GM18951 (cell line): Measurements from ENCODE around the gene SLC10A3.

Experiments used
- POLR2A ChIP-seq: IDR thresholded peaks from 4 replicates; pipeline ENCODE4 v1.6.1; 2011; ENCODE audit warnings: mild to moderate bottlenecking; ENCODE audit not compliant: insufficient read length, insufficient read depth; ENCODE audit errors: extremely low read depth
- in situ Hi-C: fragments of 300-500 bp; cut with MboI; formaldehyde crosslinking; loops from one replicate; pipeline ENCODE4 v1.12.0; 2022; ENCODE audit warnings: low sequenced_read_pairs, mixed read lengths, inconsistent platforms; ENCODE audit not compliant: unreplicated experiment

The SLC10A3 gene

GRCh38 chrX:154484255-154485149 lies 5.9 kb downstream of the SLC10A3 start:
- in situ Hi-C loops, result no loop called here
- no peak for TF ChIP-seq POLR2A

- no peak for TF ChIP-seq POLR2A
- in situ Hi-C loops, result no loop called here
Observed at GRCh38 chrX:154483325-154483724, 7.1 kb downstream of the SLC10A3 start.

DNA sequence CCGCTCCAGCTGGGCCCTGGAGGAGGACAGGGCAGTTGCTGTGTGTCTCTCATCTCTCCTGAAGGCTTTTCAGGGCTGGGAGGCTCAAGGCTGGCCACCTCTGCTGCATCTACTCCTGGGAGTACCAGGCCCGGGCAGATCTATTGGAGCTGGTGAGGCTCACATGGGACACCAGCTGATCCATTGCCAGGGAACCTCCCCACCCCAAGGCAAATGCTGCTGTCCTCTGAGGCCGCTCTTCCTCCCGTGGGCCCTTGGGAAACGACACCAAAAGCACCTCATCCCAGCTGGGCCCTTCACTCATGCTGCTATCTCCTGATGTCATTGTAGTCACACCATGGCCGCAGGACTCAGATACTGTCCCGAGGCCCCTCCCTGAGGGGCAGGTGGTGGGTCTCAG lies 7.6 kb downstream of the SLC10A3 start:
- in situ Hi-C loops, result no loop called here
- no peak for TF ChIP-seq POLR2A

GRCh38 chrX:154481911-154482601 lies 8.4 kb downstream of the SLC10A3 start:
- in situ Hi-C loops, result no loop called here
- TF ChIP-seq POLR2A, result no peak

GRCh38 chrX:154481195-154481594 lies 9.2 kb downstream of the SLC10A3 start:
- in situ Hi-C loops, result no loop called here
- TF ChIP-seq POLR2A, result no peak

- in situ Hi-C loops, result no loop called here
- TF ChIP-seq POLR2A, result peak; percentile 65
Observed at GRCh38 chrX:154478728-154479622, 11.5 kb downstream of the SLC10A3 start, which contains the start of gene LAGE3. LAGE3 (minus strand) TSS chrX:154479281; CDS start chrX:154478915, 366 bp downstream.

DNA sequence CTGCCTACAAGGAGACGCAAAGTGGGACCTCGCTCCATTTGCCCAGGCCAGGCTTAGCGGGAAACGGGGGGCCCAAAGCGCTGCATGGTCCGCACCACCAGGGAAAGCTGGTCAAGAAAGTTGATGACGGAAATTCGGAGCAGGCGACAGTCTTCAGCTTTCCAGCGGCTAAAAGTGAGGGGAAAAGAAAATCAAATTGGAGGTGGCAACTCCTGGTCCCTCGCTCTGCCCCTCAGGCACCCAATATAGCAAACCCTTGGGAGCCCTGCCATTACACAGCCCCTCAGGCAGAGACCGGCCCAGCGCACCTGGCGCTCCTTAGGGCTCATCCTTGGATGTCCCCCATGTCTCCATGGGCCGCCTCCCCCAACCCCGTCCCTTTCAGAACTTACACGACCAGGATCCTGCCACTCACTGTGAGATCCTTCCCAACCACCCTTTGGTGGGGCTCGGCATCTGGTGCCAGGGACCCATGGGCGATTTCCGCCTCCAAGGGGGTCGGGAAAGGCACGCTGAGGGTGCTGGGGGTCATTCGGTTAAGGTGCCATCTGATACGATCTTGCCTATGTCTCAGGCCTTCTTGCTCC lies 12.4 kb downstream of the SLC10A3 start:
- in situ Hi-C loops, result no loop called here
- TF ChIP-seq POLR2A, result no peak

GRCh38 chrX:154476821-154477220 lies 13.6 kb downstream of the SLC10A3 start:
- no peak for TF ChIP-seq POLR2A
- in situ Hi-C loops, result no loop called here

DNA sequence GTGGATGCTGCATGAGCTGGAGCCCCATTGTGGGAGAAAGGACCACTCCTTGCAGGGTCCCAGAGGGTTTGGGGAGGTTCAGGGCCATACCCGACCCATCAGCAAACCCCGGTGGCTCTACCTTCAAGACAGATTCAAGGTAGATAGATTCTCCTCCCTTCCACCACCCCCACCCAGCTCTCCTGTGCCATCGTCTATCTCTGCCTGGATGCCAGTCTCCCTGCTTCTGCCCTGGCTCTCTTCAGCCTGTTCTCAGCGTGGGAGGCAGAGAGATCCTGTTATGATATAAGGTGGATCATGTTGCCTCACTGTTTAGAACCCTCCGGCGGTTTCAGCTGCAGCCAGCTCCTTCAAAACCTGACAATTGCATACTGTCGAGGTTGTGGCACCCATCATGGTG lies 16.7 kb downstream of the SLC10A3 start:
- in situ Hi-C loops, result no loop called here
- TF ChIP-seq POLR2A, result no peak

GRCh38 chrX:154472685-154473632 lies 17.5 kb downstream of the SLC10A3 start:
- in situ Hi-C loops, result no loop called here
- TF ChIP-seq POLR2A, result no peak

DNA sequence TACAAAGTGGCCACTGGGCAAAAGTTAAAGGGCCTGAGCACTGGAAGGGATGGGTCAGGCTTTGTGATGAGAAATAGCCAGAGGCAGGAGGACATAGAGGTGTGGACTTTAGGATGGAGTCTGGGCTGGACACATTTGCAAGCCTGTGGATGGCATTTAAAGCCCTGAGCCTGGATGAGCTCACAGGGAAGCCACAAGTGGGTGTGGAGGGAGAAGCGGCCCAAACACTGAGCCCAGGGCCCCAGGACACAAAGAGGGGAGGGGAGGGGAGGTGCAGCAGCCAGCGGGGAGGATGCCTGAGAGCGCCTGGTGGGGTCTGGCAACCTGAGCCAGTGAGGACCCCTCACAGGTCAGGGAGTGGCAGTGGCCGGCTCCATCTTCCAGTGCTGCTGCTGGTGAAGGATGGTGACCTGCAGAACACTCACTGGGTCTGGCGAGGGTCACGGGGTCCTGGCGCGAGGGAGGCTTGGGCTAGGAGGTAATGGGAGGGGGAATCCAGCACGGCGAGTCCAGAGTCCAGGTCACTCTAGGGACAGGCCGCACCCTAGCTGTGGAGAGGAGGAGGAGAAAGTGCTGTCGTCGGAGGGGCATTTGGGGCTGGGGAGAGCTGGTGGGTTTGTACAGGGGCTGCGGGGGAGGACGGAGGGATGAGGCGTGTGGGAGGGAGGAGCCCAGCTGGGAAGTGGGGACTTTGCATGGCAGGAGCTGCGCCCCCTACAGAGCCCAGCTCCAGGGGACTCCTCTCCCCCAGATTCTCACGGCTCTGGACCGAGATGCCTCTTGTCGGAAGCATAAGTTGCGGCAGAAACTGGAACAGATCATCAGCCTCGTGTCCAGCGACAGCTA lies 18.4 kb downstream of the SLC10A3 start:
- no peak for TF ChIP-seq POLR2A
- in situ Hi-C loops, result no loop called here
